Measurements from ENCODE around the gene CCDC88A.
A peak's percentile ranks its signal among the peaks of the same experiment; 100 is the strongest.
"Not testable (repeated sequence)": the region's sequence is repeated elsewhere in the genome, so short reads cannot be mapped to it uniquely, and the experiment has no call there.

The CCDC88A gene

GRCh38 chr2:55422876-55423665 lies 3.4 kb upstream of the CCDC88A start:
- no peak for DNase-seq

GRCh38 chr2:55421326-55421725 lies 1.7 kb upstream of the CCDC88A start:
- DNase-seq, result no peak

DNA sequence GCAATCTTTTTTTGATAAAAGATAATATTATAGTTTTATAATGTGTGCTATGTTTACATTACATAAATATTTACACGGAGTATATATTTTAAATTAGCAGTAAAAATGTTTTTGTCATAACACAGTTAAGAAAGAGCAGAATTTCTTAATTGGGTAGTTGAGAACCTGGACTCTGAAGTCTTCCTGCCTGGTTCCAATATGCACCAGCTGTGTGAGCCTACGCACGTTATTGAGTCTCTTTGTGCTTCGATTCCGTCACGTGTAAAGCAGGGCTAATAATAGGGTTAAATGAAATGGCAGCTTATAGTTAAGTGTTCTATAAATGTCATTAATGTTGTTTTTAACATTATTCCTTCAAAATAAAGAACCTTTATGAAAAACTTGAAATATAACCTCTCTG lies 1.2 kb upstream of the CCDC88A start:
- DNase-seq, result no peak

GRCh38 chr2:55420439-55420725 lies 726 bp upstream of the CCDC88A start:
- no peak for DNase-seq

DNA sequence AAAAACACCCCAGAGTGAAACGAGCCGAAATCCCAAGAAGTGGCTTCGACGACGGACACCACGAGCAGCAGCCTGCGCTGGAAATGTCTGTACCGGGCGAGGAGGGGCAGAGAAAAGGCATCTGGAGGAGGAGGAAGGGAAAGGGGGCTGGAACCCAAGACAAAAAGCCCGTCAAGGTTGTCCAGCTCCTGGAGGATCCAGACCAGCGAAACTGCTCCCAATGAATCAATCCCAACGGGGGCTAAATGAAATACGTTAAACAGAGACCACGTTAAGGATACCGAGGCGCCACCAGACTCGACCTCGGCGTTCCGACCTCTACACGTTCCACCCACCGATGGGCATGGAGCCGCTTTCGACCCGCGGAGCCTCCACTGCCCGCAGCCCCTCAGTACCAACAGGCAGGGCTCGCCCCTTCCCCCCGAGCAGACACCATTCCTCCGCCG lies 400 bp downstream of the CCDC88A start:
- DNase-seq, result peak; percentile 77

DNA sequence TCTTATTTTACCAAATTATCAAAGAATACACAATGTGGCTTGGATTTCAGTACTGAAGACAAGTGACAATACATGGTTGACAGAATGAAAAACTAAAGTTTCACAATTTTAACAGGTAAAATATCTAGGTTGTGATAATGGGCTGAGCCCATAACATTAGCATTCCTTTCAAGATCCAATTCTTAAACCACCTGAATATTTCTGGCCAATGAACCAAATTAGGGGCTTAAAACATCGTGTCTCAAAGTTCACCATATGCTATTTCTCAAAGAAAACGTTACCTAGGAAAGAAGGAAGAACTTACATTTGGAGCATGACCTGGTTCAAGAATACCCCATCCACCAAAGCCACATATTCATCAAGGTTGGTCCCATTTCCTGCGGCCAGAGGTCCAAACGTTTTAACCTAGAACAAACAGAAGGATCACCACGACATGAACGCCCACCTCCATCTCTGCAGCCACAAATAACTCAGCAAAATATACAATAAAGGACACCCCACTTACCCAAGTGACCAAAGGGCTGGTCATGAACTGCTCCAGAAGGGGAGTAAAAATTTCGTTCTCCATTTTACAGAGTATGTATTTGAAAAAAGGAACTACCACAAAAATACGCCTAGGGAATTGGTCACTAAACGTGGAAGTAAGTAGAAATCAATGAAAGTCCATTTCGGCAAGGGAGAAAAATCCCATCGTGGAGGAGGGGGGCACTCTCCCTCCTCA lies 984 bp downstream of the CCDC88A start:
- DNase-seq, result peak; percentile 34

GRCh38 chr2:55418072-55418471 lies 1.6 kb downstream of the CCDC88A start:
- no peak for DNase-seq

- no peak for DNase-seq
These were observed 2.7 kb downstream of the CCDC88A start for GRCh38 chr2:55416786-55417568.

DNA sequence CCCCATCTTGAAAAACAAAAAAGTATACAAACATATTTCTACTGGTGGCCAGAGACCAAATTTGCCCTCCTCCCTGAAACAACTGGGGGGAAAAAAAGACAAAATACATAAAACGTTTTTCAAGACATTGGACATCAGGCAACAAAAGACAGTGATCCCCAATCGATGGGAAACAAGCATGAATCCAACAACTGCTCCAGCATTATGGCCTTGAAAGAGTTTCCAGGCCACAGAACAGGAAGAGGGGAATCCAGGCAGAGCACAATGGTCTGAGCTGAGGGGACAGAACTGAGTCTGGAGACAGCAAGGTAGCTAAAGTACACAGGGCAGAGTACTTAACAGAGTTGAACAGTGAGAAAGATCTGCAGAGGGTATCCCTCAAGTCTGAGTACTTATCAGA lies 4.4 kb downstream of the CCDC88A start:
- no peak for DNase-seq

DNA sequence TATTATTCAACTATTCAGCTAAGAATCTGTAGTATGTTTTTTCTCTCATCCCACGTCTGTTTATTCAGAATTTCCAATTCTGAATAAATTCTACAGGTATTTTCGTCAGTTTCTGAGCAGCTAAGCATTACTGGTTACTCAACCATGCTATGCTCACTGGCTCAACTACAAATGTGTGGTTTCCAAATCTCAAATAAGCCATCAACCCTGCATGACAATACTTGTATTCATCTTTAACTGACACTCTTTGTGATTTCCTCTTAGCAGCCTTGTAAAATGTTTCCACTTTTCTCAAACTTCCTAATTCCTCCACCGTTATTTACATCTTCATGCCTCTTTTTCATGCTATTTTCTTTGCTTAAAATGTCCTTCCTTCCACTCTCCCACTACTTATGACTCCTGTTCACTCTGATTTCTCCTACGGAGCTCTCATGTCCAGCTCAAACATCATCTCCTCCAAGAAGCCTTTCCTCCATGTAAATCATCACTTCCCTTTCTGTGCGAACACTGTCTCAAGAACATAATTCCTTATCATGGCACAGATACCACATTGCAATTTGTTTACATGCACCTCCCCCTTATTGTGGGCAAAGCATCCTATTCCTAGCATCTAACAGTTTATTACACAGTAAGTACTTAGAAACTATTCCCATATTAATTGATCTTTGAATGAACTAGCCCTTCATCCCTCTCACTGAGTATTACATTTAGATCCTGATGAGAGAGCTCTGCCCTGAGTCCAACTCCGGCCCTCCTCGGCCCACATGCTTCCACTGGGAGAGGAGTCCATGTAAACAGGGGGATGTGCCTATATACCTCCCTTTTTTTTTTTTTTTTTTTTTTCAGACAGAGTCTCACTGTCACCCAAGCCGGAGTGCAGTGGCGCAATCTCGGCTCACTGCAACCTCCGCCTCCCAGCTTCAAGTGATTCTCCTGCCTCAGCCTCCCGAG lies 10.5 kb downstream of the CCDC88A start:
- DNase-seq, result no peak

DNA sequence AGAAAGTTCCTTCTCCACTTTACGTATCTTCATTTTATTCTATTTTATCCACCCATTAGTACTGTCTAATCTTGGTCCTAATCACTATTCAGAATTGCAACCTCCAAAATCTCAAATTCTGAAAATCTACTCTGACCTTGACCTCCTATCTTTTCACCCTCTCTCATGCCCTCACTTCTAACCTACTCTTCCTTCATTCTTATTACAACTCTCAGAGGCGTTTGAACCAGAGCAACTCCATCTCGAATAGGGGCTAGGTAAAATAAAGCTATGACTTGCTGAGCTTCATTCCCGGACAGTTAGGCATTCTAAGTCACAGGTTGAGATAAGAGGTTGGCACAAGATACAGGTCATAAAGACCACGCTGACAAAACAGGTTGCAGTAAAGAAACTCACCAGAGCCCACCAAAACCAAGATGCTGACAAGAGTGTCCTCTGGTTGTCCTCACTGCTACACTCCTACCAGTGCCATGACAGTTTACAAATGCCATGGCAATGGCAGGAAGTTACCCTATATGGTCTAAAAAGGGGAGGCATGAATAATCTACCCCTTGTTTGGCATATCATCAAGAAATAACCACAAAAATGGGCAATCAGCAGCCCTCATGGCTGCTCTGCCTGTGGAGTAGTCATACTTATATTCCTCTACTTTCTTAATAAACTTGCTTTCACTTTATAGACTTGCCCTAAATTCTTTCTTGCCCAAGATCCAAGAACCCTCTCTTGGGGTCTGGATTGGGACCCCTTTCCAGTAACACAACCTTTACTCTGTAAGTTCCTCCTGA lies 11.4 kb downstream of the CCDC88A start:
- no peak for DNase-seq

DNA sequence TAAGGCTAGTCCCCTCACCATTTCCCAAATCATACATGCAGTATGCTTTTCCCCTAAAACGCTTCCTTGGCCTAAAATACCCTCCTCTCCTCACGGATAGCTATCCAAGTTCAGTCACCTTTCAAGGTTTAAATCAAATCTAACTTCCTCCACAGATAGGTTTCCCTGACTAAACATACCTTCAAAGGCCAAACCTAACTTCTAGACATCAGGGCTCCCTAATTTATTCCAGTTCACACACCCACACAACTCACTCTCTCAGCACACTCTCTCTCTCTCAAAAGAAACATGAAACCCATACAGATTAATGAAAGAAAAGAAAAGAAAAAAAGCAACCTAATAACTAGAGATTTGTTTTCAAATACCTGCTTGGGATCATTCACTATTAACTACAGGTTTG lies 14.5 kb downstream of the CCDC88A start:
- no peak for DNase-seq

DNA sequence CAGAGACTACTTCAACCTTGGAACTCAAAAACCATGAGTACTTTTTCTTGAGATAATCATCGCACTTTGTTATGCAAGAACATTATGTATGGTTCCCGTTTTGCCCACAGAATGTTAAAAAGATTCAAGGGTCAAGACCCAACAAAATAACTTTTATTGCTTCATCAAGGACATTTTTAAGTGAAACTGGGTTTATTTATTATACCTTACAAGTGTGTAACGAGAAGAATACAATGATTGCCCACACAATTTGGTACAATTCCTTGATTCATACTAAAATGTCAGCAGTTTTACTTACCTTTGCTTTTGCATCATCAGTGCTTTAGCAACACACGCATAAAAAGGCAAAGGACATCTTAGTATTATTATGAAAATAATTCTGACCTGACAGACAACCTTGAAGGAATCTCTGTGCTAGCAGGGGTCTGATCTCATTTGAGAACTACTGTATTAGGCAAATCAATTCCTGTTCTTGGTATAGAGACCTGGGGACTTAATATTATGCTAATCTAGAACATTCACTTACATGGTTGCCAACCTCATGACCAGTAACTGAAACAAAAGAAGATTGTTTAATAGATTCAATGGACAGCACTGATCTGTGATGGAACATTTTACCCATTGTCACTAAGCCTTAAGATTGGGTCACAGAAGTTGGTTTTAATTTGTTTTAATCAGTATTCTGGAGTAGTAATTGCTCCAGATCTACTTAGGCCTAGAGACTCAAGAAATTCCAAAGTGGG lies 16.2 kb downstream of the CCDC88A start:
- no peak for DNase-seq

- no peak for DNase-seq
These were observed 18.5 kb downstream of the CCDC88A start for GRCh38 chr2:55401124-55401523.

- DNase-seq, result no peak
These were observed 19.3 kb downstream of the CCDC88A start for GRCh38 chr2:55400332-55400731.

- DNase-seq, result no peak
These were observed 19.8 kb downstream of the CCDC88A start for GRCh38 chr2:55399815-55400214.

- no peak for DNase-seq
These were observed 23.7 kb downstream of the CCDC88A start for GRCh38 chr2:55395724-55396605.

DNA sequence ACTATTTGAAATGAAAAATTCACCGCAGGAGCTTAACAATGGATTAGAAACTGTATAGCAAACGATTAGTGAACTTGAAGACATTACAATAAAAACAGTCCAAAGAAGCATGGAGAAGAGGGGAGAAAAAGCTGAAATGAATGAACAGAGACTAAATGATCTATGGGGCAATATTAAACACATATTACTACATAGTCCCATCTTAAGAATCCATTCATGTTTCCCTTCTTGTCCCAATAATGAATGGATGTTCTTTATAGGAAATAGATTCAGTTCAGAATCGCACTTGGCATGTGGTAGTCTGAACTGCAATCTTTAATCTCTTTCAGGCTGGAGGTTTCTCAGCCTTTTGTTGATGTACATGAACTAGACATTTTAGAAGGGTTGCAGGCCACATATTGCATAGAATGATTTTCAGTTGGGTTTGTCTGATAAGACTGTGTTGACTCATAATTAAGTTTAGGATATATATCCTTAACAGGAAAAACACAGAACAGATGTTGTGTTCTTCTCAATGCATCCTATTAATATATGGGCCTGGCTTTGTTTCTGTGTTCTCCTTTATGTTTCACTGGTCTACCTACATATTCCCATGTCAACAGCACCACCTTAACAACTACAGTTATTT lies 27.9 kb downstream of the CCDC88A start:
- no peak for DNase-seq

GRCh38 chr2:55391155-55391554 lies 28.5 kb downstream of the CCDC88A start:
- no peak for DNase-seq

DNA sequence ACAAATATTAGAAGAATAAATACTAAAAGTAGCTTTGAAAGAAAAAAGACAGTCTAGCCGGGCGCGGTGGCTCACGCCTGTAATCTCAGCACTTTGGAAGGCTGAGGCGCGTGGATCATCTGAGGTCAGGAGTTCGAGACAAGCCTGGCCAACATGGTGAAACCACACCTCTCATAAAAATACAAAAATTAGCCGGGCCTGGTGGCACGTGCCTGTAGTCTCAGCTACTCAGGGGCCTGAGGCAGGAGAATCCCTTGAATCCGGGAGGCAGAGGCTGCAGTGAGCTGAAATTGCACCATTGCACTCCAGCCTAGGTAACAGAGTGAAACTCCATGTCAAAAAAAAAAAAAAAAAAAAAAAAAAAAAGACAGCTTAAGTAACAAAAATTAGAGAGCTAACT lies 34.1 kb downstream of the CCDC88A start:
- not testable (repeated sequence) for DNase-seq
